Activated CD4-positive, alpha-beta T cell treated with anti-CD3 and anti-CD28 coated beads, Interleukin-2, amount 50 U/mL, for 24 hours (primary cell): Measurements from ENCODE around the gene LSM6.

Source experiments
- DNase-seq, 2 donors: peaks; one replicate each; pipeline ENCODE4 v3.0.0-alpha.2; 2020; ENCODE audit warnings: low read depth in 1 of 2, low spot score in 1 of 2

The LSM6 gene

DNA sequence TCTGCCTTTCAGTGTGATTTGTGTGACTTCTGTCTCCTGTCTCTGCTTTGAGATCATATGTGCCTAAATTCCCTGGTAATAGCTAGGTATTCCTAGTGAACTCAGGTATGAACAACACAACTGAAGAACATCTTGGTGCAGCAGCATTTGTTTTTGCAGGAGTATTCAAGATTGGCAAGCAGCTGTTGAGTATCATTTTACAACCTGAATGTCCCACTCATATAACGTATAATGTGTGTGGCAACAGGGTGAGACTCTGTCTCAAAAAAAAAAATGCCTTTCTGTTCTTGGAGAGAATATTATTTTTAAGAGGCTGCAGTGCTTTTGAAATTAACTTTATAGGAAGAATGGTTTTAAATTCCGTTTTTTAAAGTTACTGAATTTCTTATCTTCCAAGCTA is 7.7 kb downstream of the LSM6 start:
- no peak for DNase-seq

- DNase-seq: no peak
Observed at GRCh38 chr4:146186041-146186440, 10.5 kb downstream of the LSM6 start.

DNA sequence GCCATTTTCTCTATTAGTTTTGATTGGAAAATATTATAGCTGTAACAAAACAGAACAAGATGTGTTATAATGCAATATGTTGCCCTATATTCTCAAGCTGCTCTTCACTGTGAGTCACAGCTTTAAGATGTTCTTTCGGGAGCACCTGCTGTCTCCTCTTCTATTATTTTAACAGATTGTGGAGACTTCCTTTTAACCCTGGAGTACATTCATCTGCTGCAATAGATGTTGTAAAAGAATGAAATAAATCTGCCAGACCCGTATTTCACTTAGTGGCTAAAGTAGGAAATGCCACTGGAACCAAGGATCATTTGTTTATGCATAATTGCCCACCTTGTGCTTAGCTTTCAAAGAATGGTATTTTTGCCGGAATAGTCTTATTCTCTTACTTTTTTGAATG is 11.1 kb downstream of the LSM6 start:
- DNase-seq: no peak

DNA sequence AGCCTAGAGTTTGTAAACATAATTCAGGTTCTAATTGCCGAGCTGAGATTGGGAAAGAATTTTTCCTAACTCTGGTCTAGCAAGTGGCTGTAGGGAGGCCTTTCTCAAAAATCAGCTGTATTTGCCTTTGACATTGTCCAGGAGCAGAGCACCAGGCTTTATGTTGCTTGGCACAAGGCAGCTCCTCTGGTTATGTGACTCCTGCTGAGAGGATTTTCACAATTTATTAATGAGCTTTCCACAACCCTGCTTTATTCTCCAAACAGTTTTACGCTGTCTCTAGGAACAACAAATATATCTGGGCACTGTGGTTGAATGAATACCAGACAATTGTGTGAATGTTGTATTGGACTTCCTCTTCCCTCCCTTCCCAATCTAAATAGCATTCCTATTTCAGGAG is 14.9 kb downstream of the LSM6 start:
- no peak for DNase-seq

- no peak for DNase-seq
Observed at GRCh38 chr4:146191766-146192458, 16.4 kb downstream of the LSM6 start.

GRCh38 chr4:146193628-146194027 is 18.1 kb downstream of the LSM6 start:
- DNase-seq: no peak

- DNase-seq: no peak
Observed at GRCh38 chr4:146194212-146194611, 18.7 kb downstream of the LSM6 start.

GRCh38 chr4:146202665-146203064 is 27.1 kb downstream of the LSM6 start:
- no peak for DNase-seq

DNA sequence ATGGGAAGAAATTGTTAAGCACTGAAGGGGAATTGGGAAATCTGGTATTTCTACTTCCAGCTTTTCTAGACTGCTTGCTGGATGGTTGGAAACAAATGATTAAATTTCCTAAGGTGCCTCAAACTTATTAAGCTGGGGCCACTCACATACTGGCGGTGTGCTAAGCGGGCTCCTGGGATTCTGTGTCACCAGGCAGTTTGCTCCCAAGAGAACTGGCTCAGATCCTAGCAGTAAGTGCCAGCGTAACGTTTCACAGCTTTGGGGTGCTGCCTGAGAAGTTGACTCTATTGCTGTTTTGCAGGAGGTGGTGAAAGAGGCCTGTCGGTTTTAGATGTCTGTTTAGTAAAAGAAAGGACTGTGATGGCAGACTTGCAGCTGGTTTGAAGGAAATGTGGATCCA is 31.9 kb downstream of the LSM6 start:
- no peak for DNase-seq

DNA sequence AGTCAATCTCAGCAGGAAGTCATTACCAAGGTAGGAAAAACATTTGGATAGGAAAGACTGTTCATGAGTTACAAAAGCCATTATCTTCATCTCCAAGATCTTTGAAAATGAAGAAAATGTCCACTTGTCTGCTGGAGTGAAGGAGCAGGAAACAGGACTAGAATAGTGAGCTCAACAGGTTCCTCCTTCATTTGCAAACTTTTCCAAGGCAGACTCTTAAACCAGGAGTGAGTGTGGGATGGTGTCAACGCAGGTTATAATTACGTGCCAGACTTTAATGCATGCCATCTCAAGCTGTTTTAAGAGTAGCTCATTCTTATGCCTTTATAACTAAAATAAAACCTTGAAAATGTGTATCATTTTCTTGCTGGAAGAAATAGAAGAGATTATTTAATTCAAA is 35.4 kb downstream of the LSM6 start:
- DNase-seq: no peak

GRCh38 chr4:146211440-146211839 is 35.9 kb downstream of the LSM6 start:
- no peak for DNase-seq

- no peak for DNase-seq
Observed at GRCh38 chr4:146212781-146213180, 37.3 kb downstream of the LSM6 start.

DNA sequence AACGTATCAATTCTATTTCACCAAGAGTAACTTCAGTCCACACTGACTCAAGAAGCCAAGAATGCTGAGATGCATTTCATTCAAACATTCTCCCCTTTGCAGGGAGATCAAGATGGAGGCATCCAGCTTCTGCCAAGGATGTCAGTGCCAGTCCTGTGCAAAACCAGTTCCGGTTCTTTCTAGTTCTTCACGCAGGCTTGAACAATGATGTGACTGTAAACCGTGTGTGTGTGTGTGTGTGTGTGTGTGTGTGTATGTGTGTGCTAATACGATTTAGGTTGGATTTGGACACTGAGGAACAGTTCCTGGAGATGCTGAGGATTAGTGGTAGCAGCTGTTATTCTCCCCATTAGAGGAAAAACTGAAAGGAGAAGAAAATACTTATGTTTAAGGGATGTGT is 38.7 kb downstream of the LSM6 start, which contains the start of gene REELD1:
Gene REELD1, plus strand, starts transcription at position 301 of the 400 bp plus-strand sequence. CDS start 2,415 bp downstream, outside the sequence.
- DNase-seq: no peak

- no peak for DNase-seq
Observed at GRCh38 chr4:146222313-146222712, 46.8 kb downstream of the LSM6 start.

DNA sequence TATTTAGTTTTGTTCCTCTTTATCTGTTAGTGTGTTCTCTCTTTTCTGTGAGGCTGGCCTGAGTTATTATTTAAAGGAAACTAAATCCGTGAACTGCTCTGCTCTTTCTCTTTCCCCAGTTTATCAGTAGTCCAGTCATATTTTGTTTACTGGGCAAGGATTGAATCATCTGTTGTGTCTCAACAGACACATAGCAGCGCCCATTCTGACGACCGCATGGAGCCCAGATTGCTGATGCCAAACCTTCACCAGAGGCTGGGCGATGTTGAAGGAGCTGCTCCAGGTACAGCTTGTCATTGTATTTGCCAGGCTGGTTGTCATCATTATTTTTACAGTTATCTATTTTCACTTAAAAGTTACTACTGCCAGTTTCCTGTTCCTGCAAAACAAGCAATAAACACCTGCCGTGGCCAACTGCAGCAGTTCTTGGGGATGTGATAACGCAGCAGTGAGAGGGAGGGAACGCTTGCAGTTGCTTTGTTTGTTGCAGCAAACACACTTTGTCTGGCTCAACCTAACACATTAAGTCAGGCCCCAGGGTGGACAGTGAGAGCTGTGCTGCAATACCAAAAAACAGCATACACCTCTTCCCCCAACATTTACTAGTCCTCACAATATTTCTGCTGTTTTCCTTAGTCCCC is 48.9 kb downstream of the LSM6 start:
- no peak for DNase-seq

GRCh38 chr4:146229406-146229805 is 53.9 kb downstream of the LSM6 start:
- DNase-seq: no peak

DNA sequence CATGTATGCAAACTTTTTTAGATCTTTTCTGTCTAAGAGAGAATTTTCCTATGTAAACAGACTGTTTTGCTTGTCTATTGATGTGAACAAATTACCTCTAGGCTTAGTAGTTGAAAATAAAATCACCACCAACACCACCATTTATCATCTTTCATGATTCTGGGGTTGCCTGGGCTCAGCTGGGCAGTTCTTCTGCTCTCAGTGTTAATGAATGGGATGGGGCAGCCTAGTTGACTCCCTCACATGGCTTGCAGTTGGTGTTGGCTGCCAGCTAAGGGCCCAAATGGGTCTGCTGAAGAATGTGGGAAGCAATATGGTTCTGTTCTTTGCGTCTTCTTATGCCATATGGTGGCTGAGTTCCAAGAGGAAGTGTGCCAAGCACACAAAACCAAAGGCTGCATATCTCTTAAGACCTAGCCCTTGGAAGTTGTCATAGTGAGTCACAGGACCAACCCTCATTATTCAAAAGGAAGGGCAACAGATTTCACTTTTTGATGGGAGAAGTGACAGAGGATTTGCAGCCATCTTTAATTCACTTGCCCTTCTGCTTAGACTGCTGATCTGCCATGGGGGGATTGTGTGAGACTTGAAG is 56.7 kb downstream of the LSM6 start:
- DNase-seq: no peak

DNA sequence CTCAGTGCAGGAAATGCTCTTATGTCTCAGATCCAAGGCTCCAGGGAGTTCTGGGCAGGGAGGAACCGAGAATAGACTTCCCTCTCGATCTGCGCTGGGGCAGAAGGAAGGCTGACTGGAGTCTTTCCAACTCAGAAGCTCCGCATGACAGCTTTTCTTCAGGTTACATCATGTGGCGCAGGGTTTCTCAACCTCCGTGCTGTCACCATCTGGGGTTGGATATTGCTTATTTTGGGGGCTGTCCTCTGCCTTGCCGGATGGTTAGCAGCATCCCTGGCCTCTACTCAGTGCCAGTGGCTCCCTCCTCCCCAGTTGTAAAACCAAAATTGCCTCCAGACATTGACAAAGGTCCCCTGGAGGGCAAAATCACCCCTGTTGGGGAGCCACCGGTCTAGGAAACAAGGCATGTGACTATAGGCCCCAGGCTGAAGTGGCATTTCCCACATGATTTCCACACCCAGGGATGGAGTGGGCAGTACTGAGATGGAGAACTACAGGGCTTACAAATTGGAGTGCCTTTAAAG is 60.2 kb downstream of the LSM6 start:
- no peak for DNase-seq

DNA sequence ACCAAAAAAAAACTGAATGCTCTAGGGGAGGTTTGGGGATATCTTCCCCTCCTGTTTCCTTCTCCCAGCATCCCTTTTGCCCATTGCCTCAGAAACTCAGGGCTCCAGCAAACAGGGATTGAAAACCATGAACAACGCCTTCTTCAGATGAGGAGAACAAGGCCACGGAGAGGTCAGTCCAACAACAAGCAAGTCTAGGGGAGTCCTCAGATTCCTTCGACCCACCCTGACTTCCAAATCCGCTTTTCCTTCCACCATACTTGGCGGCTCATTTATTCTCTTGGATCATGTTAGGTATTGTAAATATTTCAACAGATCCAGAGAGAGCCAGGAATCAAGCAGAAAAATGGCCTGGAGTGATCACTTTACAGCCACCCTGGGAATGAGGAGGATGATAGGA is 60.7 kb downstream of the LSM6 start:
- DNase-seq: no peak

- no peak for DNase-seq
Observed at GRCh38 chr4:146237092-146237491, 61.6 kb downstream of the LSM6 start.

DNA sequence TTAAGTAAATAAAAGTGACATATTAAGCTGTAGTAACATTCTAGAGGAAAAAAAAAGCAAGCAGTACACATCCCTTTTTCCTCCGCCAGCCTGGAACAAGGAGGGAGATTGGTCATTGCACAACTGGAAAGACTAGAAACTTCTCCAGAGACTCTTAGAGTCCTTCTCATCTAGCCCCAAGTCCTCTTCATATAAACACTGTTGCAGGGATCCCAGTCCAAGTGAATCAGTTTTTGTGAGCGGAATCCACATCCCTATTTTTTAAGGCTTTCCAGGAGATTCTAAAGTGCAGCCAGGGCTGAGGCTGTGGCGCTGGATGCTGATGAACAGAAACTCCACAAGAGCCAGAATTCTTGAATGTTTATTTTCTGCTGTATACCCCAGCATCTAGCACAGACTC is 62.6 kb downstream of the LSM6 start:
- DNase-seq: no peak
